Glomerular endothelial cell (primary cell): Measurements from ENCODE around the gene PCNT. TPM values are rescaled to one million over a fixed set of nuclear protein-coding genes. Genes with fewer than 3 reads are reported as not detected.

ENCODE experiments used
- DNase-seq: peaks from one replicate; pipeline ENCODE4 v3.0.0-alpha.2; 2011; ENCODE audit warnings: low read depth, low spot score; ENCODE audit errors: extremely low read depth
- total RNA-seq: library from RNA; depleted of rRNA; stranded (reverse); fragments of >200 nt; gene quantifications from 2 replicates; pipeline ENCODE4 v1.2.3, GENCODE V29; 2015

PCNT gene
- total RNA-seq, 1 donor from 2014 or later: 31.2 TPM

- DNase-seq: no peak
These were observed 55.1 kb downstream of the PCNT start for GRCh38 chr21:46379105-46379504.

- no peak for DNase-seq
These were observed 55.7 kb downstream of the PCNT start for GRCh38 chr21:46379691-46380090.

- DNase-seq: no peak
These were observed 57.6 kb downstream of the PCNT start for GRCh38 chr21:46381541-46381940.

GRCh38 chr21:46384556-46384955 lies 60.6 kb downstream of the PCNT start:
- DNase-seq: no peak

- DNase-seq: no peak
These were observed 62.1 kb downstream of the PCNT start for GRCh38 chr21:46385846-46386733.

GRCh38 chr21:46386734-46387088 lies 62.8 kb downstream of the PCNT start:
- no peak for DNase-seq

- no peak for DNase-seq
These were observed 64.4 kb downstream of the PCNT start for GRCh38 chr21:46388206-46388880.

GRCh38 chr21:46388896-46389295 lies 64.9 kb downstream of the PCNT start:
- no peak for DNase-seq

- DNase-seq: no peak
These were observed 66.9 kb downstream of the PCNT start for GRCh38 chr21:46390603-46391545.

- no peak for DNase-seq
These were observed 67.8 kb downstream of the PCNT start for GRCh38 chr21:46391773-46392172.

GRCh38 chr21:46392921-46393320 lies 69.0 kb downstream of the PCNT start:
- no peak for DNase-seq

- no peak for DNase-seq
These were observed 69.5 kb downstream of the PCNT start for GRCh38 chr21:46393451-46393940.

- no peak for DNase-seq
These were observed 70.1 kb downstream of the PCNT start for GRCh38 chr21:46393941-46394594.

GRCh38 chr21:46394595-46395104 lies 70.7 kb downstream of the PCNT start:
- DNase-seq: no peak

GRCh38 chr21:46397211-46397905 lies 73.4 kb downstream of the PCNT start:
- DNase-seq: no peak

- no peak for DNase-seq
These were observed 74.0 kb downstream of the PCNT start for GRCh38 chr21:46397993-46398392.

- DNase-seq: no peak
These were observed 75.2 kb downstream of the PCNT start for GRCh38 chr21:46399129-46399528.

GRCh38 chr21:46399686-46400085 lies 75.7 kb downstream of the PCNT start:
- no peak for DNase-seq

GRCh38 chr21:46401186-46401910 lies 77.4 kb downstream of the PCNT start:
- DNase-seq: no peak
